Measurements from ENCODE around the gene STX18. TPM values are rescaled to one million over a fixed set of nuclear protein-coding genes. Genes with fewer than 3 reads are reported as not detected.

STX18 gene
- total and polyA plus RNA-seq, 10 of the 15 experiments (the other 5 are each of a cell fraction or from before 2014, with no cell fraction given), result 8.2 to 46.6 (median 31.1) TPM

DNA sequence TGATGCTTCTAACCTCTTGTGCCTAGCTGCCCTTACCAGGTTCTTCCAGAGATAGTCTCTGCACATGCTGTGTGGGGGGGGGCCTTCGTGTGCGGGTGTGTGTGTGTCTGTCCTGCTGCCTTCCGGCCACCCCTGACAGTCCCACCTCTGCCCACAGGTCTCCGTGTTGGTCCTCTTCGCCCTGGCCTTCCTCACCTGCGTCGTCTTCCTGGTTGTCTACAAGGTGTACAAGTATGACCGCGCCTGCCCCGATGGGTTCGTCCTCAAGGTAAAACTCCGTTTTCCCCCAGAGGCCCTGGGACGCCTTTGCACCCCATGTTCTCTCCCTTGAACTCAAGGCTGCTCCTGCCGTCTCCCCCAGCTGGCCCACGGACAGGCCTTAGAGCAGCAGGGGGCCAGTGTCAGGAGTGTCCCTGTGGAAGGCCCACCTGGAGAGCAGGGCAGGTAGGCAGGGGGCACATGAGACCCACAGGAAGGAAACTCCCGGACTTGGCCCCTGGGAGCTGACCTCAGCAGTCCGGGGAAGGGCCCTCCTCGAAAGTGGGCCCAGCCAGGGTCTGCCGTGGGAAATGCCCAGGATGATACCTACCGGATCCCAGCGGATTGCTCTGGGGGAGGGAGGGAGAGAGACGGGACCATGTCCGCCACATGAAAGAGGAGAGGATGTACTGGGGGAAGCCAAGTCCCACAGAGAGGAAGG is 132.3 kb downstream of the STX18 start (continued):
- TF ChIP-seq IRF4 (IDR thresholded peaks at IDR 0.05; ENCODE audit: low read depth, low read length), result no peak
- TF ChIP-seq NFIC (IDR thresholded peaks at IDR 0.05; ENCODE audit: low read depth, low read length), result no peak
- TF ChIP-seq, protein P1, sequence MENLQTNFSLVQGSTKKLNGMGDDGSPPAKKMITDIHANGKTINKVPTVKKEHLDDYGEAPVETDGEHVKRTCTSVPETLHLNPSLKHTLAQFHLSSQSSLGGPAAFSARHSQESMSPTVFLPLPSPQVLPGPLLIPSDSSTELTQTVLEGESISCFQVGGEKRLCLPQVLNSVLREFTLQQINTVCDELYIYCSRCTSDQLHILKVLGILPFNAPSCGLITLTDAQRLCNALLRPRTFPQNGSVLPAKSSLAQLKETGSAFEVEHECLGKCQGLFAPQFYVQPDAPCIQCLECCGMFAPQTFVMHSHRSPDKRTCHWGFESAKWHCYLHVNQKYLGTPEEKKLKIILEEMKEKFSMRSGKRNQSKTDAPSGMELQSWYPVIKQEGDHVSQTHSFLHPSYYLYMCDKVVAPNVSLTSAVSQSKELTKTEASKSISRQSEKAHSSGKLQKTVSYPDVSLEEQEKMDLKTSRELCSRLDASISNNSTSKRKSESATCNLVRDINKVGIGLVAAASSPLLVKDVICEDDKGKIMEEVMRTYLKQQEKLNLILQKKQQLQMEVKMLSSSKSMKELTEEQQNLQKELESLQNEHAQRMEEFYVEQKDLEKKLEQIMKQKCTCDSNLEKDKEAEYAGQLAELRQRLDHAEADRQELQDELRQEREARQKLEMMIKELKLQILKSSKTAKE (IDR thresholded peaks at IDR 0.05; ENCODE audit: low read depth, poor library complexity, severe bottlenecking), result no peak
- no peak for TF ChIP-seq EGR1 (IDR thresholded peaks at IDR 0.05; ENCODE audit: borderline replicate concordance in 1 of 2, low read depth in 2 of 2, low read length in 2 of 2)
- no peak for TF ChIP-seq CBX3 (IDR thresholded peaks at IDR 0.05; ENCODE audit: borderline replicate concordance, low read depth)
- TF ChIP-seq, protein P2, sequence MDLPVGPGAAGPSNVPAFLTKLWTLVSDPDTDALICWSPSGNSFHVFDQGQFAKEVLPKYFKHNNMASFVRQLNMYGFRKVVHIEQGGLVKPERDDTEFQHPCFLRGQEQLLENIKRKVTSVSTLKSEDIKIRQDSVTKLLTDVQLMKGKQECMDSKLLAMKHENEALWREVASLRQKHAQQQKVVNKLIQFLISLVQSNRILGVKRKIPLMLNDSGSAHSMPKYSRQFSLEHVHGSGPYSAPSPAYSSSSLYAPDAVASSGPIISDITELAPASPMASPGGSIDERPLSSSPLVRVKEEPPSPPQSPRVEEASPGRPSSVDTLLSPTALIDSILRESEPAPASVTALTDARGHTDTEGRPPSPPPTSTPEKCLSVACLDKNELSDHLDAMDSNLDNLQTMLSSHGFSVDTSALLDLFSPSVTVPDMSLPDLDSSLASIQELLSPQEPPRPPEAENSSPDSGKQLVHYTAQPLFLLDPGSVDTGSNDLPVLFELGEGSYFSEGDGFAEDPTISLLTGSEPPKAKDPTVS (IDR thresholded peaks at IDR 0.05; ENCODE audit: low read depth, low read length), result no peak
- TF ChIP-seq, protein P3, sequence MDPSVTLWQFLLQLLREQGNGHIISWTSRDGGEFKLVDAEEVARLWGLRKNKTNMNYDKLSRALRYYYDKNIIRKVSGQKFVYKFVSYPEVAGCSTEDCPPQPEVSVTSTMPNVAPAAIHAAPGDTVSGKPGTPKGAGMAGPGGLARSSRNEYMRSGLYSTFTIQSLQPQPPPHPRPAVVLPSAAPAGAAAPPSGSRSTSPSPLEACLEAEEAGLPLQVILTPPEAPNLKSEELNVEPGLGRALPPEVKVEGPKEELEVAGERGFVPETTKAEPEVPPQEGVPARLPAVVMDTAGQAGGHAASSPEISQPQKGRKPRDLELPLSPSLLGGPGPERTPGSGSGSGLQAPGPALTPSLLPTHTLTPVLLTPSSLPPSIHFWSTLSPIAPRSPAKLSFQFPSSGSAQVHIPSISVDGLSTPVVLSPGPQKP (IDR thresholded peaks at IDR 0.05; ENCODE audit: low read depth, low read length), result no peak
- TF ChIP-seq, protein P4, sequence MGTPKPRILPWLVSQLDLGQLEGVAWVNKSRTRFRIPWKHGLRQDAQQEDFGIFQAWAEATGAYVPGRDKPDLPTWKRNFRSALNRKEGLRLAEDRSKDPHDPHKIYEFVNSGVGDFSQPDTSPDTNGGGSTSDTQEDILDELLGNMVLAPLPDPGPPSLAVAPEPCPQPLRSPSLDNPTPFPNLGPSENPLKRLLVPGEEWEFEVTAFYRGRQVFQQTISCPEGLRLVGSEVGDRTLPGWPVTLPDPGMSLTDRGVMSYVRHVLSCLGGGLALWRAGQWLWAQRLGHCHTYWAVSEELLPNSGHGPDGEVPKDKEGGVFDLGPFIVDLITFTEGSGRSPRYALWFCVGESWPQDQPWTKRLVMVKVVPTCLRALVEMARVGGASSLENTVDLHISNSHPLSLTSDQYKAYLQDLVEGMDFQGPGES (IDR thresholded peaks at IDR 0.05), result no peak
